H1 (cell line): ENCODE data around the gene TANC1. TPM values are rescaled to one million over a fixed set of nuclear protein-coding genes. Genes with fewer than 3 reads are reported as not detected.

Source experiments
- CBX5 ChIP-seq: fragments of 300-800, 300-1000 bp; sonication (generic); IDR thresholded peaks from 2 replicates; pipeline ENCODE4 v1.7.1; 2016; ENCODE audit warnings: antibody characterized with exemption, low read length, low read depth
- EGR1 ChIP-seq: IDR thresholded peaks from 2 replicates; pipeline ENCODE4 v1.6.1; 2011; ENCODE audit warnings: low read depth, low read length, borderline replicate concordance
- EZH2 ChIP-seq: fragments of 200-600 bp; sonication (generic); IDR thresholded peaks from 2 replicates; pipeline ENCODE4 v1.7.1; 2012; ENCODE audit warnings: low read depth, mild to moderate bottlenecking, moderate library complexity, low read length, inconsistent platforms; ENCODE audit not compliant: severe bottlenecking
- FOSL1 ChIP-seq: IDR thresholded peaks from 2 replicates; pipeline ENCODE4 v1.6.1; 2011; ENCODE audit warnings: mild to moderate bottlenecking, low read depth, low read length, moderate library complexity; ENCODE audit not compliant: insufficient read depth
- GTF2F1 ChIP-seq: IDR thresholded peaks from 2 replicates; pipeline ENCODE4 v1.6.1; 2012; ENCODE audit warnings: low read depth, low read length, improper control_type of control experiment, borderline replicate concordance
- MAFK ChIP-seq: IDR thresholded peaks from 2 replicates; pipeline ENCODE4 v1.6.1; 2012; ENCODE audit warnings: low read depth, mild to moderate bottlenecking, improper control_type of control experiment, low read length
- SIX5 ChIP-seq: IDR thresholded peaks from 2 replicates; pipeline ENCODE4 v1.6.1; 2011; ENCODE audit warnings: mild to moderate bottlenecking, low read depth, low read length
- polyA plus RNA-seq, 7 experiments: library from polyadenylated mRNA; depleted of rRNA in 3 of 7; stranded (reverse) in 5 of 7; unstranded in 2 of 7; fragments of >200 nt in 5 of 7; fragments of 200-250 nt in 2 of 7; gene quantifications; 1 replicate in 5 of 7; 2 replicates in 1 of 7; 4 replicates in 1 of 7; pipeline versions ENCODE4 v1.2.1 to v1.2.3, GENCODE V29; 2011 to 2013; ENCODE audit warnings: missing spikeins in 2 of 7, mixed read lengths in 2 of 7
- total RNA-seq: library from RNA; stranded (reverse); fragmentation: NEBNext Ultra II Directional; extraction: Animal tissue kit (Norgen Biotek cat#: 25700); gene quantifications from 2 replicates; pipeline ENCODE4 v1.2.1, GENCODE V29; 2021

TANC1 gene
- total and polyA plus RNA-seq, 2 of the 8 experiments (the other 6 are each of a cell fraction or from before 2014, with no cell fraction given): 4.1 to 7.6 TPM

DNA sequence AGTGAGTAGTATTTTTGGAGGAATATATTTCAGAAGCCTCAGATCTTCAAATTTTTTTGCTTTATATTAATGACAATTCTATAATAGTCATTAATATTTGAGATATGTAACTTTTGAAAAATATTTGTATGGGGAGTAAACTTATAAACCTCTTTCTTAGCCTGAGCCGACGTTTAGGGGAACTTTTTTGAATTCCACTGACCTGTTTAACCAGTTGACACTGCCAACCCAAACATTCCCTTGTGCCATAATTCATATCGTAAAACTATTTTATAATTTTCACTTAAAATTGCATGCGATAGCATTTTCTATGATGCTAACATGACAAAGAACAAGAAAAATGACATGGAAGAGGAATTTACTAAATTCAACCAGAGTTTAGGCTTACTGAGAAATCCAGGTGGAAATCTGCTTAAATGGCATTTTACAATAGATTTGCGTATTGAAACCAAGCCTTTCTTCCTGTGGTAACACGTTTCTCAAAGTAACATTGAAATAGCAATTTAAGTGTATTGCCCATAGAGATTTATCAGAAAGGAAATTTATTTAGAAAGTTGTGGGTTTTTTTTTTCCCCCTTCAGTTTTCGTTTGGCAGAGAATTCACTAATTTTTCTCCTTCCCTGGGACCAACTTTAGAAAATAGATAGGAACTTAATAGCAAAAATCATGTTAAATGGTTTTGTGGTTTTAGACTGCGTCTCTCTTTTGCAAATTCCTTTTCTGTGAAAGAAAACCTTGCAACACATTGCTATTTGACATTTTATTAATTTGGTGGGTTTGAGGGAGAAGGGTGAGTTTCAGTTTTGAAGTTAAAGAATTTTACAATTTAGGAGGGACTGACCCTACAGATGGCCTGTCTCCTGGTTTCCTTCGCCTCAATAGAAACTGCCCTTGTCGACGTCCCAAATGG is 77.4 kb downstream of the TANC1 start (continued):
- TF ChIP-seq FOSL1 (no peak), EGR1 (no peak), SIX5 (no peak), EZH2 (no peak), CBX5 (no peak), MAFK (no peak), GTF2F1 (no peak)
